Mucosa of descending colon (tissue), 3 donors: ENCODE measurements around the gene TMEM117. TPM values are rescaled to one million over a fixed set of nuclear protein-coding genes. Genes with fewer than 3 reads are reported as not detected.

Source experiments
- ATAC-seq: fragments of 200-7000 bp; cut with Tn5 transposase; one replicate; pipeline ENCODE4 v1.9.1; 2020; ENCODE audit warnings: mild to moderate bottlenecking, moderate library complexity
- DNase-seq, 3 donors: peaks; one replicate each; pipeline ENCODE4 v3.0.0-alpha.2; 2020
- H3K36me3 ChIP-seq: fragments of 200-600 bp; one replicate; pipeline ENCODE4 v1.8.0; 2021; ENCODE audit warnings: low read depth, mild to moderate bottlenecking
- H3K4me1 ChIP-seq: fragments of 200-600 bp; one replicate; pipeline ENCODE4 v1.8.0; 2021; ENCODE audit warnings: low read depth, mild to moderate bottlenecking
- H3K4me3 ChIP-seq: fragments of 200-600 bp; one replicate; pipeline ENCODE4 v1.8.0; 2021; ENCODE audit warnings: mild to moderate bottlenecking
- H3K9me3 ChIP-seq: fragments of 200-600 bp; one replicate; pipeline ENCODE4 v1.8.0; 2021; ENCODE audit warnings: mild to moderate bottlenecking
- CTCF ChIP-seq: fragments of 200-600 bp; IDR thresholded peaks from one replicate; pipeline ENCODE4 v1.8.0; 2022; ENCODE audit warnings: antibody characterized with exemption, mild to moderate bottlenecking
- intact Hi-C, 2 donors: fragments of 100-400 bp; cut with DNase I in 1 of 2; cut with micrococcal nuclease in 1 of 2; formaldehyde crosslinking; loops; one replicate each; pipeline versions ENCODE4 v1.11.0 to v1.11.1; 2022; cut with DNase I, micrococcal nuclease
- total RNA-seq, 3 donors: library from RNA; stranded (reverse); fragmentation: NEBNext Ultra II Directional in 2 of 3; extraction: Animal tissue kit (Norgen Biotek cat#: 25700) in 2 of 3; gene quantifications; one replicate each; pipeline versions ENCODE4 v1.2.1 to v1.2.4, GENCODE V29; 2021 to 2023
- donor health status: DM: no; HTN: no; CAD: no; lungs with moderate emphysema.
- donor health status: DM: no; HTN: no; CAD: no.
- donor health status: DM: no; HTN: yes; CAD: no.

Gene TMEM117
- total RNA-seq, 3 donors from 2014 or later = 10.1 to 15.2 (median 12.3) TPM

DNA sequence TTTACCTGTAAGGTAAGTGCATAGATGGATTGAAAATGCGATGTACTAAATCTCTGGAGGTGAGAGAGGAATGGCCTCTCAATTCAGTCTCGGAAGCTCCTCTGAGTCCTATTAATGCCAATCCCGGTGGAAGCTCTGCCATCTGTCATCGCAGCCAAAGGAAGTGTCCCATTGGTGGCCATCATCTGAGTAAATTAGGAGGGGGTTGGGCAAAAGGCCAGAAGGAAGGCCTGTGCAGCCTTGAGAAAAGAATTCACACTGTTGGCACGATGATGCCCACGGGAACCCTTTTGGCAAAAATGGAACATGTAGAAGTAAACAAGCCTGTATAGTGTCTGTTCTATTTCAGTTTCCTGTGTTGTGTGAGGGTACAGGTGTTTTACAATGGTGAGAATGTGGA lies 545.5 kb downstream of the TMEM117 start:
- H3K4me3 ChIP-seq = no peak overlapping the region
- ATAC-seq = no peak
- H3K4me1 ChIP-seq = no peaks in the 10 kb centered on the region
- no peak for TF ChIP-seq CTCF
- no peak for DNase-seq
- H3K9me3 ChIP-seq = no peaks in the 10 kb centered on the region
- intact Hi-C loops = no loop called here
- H3K36me3 ChIP-seq = no peaks in the 10 kb centered on the region

DNA sequence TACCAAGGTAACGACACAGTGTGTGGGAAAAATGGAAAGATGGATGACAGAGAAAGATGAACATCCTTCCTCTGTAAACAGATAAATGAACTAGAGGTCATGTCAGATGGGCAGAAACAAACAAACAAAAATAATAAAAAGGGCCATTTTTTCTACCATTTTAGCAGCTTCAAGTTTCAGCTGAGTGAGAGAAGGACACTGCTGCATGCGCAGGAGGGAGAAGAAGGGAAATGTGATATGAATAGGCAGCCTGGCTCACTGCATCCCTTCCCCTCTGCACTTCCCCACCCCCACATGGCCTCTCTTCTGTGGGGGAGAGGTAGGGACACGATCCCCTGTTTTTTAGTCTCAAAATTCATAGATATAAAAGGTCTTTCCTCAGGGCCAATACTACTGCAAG lies 548.3 kb downstream of the TMEM117 start:
- DNase-seq (no peak), ATAC-seq (no peak)
- Histone ChIP-seq H3K4me3 (no peak overlapping the region), H3K9me3 (no peaks in the 10 kb centered on the region), H3K36me3 (no peaks in the 10 kb centered on the region), H3K4me1 (no peaks in the 10 kb centered on the region)
- intact Hi-C loops = no loop called here
- TF ChIP-seq CTCF = no peak

DNA sequence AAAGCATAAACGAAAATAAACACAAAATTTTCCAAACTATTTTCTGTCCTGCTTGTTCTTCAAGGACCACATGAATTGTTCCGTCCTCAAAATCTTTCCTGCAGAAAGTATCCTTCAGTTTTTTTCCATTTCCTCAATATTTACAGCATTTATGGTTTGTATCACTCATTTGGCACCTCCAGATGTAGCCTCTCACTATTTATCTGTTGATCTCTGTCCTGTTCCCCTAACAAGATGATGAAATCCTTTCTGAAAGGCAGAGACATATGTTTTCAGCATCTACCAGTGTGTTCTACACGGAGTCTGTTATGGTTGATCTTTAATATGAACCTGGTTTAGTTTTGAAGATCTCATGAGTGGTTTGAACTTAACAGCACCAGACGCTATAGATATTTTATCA lies 550.1 kb downstream of the TMEM117 start:
- intact Hi-C loops = no loop called here
- DNase-seq = no peak
- Histone ChIP-seq H3K9me3 (no peaks in the 10 kb centered on the region), H3K4me3 (no peak overlapping the region), H3K36me3 (no peaks in the 10 kb centered on the region), H3K4me1 (no peaks in the 10 kb centered on the region)
- ATAC-seq = no peak
- no peak for TF ChIP-seq CTCF

DNA sequence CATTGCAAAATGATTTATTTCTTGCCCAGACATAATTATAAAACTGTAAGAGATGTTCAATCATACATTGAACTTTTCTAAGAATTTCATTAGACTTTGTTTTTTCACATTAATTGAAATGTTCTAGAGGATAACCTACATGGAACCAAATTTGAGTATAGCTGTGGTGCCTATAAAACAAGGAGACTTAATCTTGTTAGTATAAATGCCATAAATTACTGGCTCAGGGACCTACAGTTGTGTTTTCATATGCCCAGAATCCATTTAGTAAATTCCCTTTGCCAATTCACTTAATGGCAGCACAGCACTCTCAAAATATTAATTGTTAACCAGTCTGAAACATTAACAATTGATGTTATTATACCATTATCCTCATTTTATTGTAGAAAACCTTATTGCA lies 551.7 kb downstream of the TMEM117 start:
- Histone ChIP-seq H3K4me1 (no peaks in the 10 kb centered on the region), H3K9me3 (no peaks in the 10 kb centered on the region), H3K36me3 (no peaks in the 10 kb centered on the region), H3K4me3 (no peak overlapping the region)
- intact Hi-C loops = no loop called here
- TF ChIP-seq CTCF = no peak
- DNase-seq (no peak), ATAC-seq (no peak)

- Histone ChIP-seq H3K4me3 (no peak overlapping the region), H3K36me3 (no peaks in the 10 kb centered on the region), H3K4me1 (no peaks in the 10 kb centered on the region), H3K9me3 (no peaks in the 10 kb centered on the region)
- intact Hi-C loops = no loop called here
- DNase-seq = no peak
- TF ChIP-seq CTCF = no peak
- no peak for ATAC-seq
These were observed 553.2 kb downstream of the TMEM117 start for GRCh38 chr12:44389038-44389437.

- intact Hi-C loops = no loop called here
- ATAC-seq (no peak), DNase-seq (no peak)
- Histone ChIP-seq H3K9me3 (no peaks in the 10 kb centered on the region), H3K4me1 (no peaks in the 10 kb centered on the region), H3K36me3 (no peaks in the 10 kb centered on the region), H3K4me3 (no peak overlapping the region)
- TF ChIP-seq CTCF = no peak
These were observed 554.0 kb downstream of the TMEM117 start for GRCh38 chr12:44389896-44390295.
